Karpas-422 (cell line): Measurements from ENCODE around the gene VAV3. TPM values are rescaled to one million over a fixed set of nuclear protein-coding genes. Genes with fewer than 3 reads are reported as not detected.

ENCODE experiments used
- DNase-seq: peaks from one replicate; pipeline ENCODE4 v3.0.0-alpha.2; 2015
- H2AFZ ChIP-seq: fragments of 200-600 bp; sonication (generic); 2 replicates; pipeline ENCODE4 v1.6.1; 2014; ENCODE audit warnings: antibody characterized with exemption, low read length, mixed read lengths
- H3K27ac ChIP-seq: fragments of 200-600 bp; sonication (generic); 2 replicates; pipeline ENCODE4 v1.5.1; 2014; ENCODE audit warnings: mild to moderate bottlenecking, low read length, moderate library complexity
- H3K27me3 ChIP-seq: fragments of 200-600 bp; sonication (generic); 2 replicates; pipeline ENCODE4 v1.6.1; 2014; ENCODE audit warnings: low read length, mixed read lengths
- H3K36me3 ChIP-seq: fragments of 200-600 bp; sonication (generic); 2 replicates; pipeline ENCODE4 v1.6.1; 2014; ENCODE audit warnings: low read length, mixed read lengths; ENCODE audit not compliant: insufficient read depth
- H3K4me1 ChIP-seq: fragments of 200-600 bp; sonication (generic); 2 replicates; pipeline ENCODE4 v1.6.1; 2014; ENCODE audit warnings: mild to moderate bottlenecking, low read length, mixed read lengths
- H3K4me2 ChIP-seq: fragments of 200-600 bp; sonication (generic); 2 replicates; pipeline ENCODE4 v1.6.1; 2014; ENCODE audit warnings: low read length, low read depth, mild to moderate bottlenecking; ENCODE audit not compliant: poor library complexity, severe bottlenecking
- H3K4me3 ChIP-seq: fragments of 200-600 bp; sonication (generic); 2 replicates; pipeline ENCODE4 v1.5.1; 2014; ENCODE audit warnings: mild to moderate bottlenecking, antibody characterized with exemption, low read length, mixed read lengths
- H3K79me2 ChIP-seq: fragments of 200-600 bp; sonication (generic); 2 replicates; pipeline ENCODE4 v1.6.1; 2014; ENCODE audit warnings: mild to moderate bottlenecking, low read length, mixed read lengths
- H3K9ac ChIP-seq: fragments of 200-600 bp; sonication (generic); 2 replicates; pipeline ENCODE4 v1.6.0; 2014; ENCODE audit warnings: low read length
- H3K9me2 ChIP-seq: fragments of 200-600 bp; sonication (generic), shearing (Covaris generic); replicated peaks from 2 replicates; pipeline ENCODE4 v1.6.0; 2014; ENCODE audit warnings: mild to moderate bottlenecking, low read length, moderate library complexity; ENCODE audit not compliant: insufficient read depth
- H3K9me3 ChIP-seq: fragments of 300-700, 200-600 bp; sonication (generic); 2 replicates; pipeline ENCODE4 v1.6.1; 2014; ENCODE audit warnings: low read length, mixed read lengths
- H4K20me1 ChIP-seq: fragments of 200-600 bp; sonication (generic); 2 replicates; pipeline ENCODE4 v1.6.1; 2014; ENCODE audit warnings: mild to moderate bottlenecking, antibody characterized with exemption, low read length, low read depth; ENCODE audit not compliant: insufficient read depth
- total RNA-seq: library from RNA; depleted of rRNA; stranded (reverse); fragments of >200 nt; shearing (Covaris generic); gene quantifications from 2 replicates; pipeline ENCODE4 v1.2.3, GENCODE V29; 2014; ENCODE audit warnings: low replicate concordance

The VAV3 gene
- total RNA-seq, 1 experiment from 2014 or later, result 1.1 TPM

GRCh38 chr1:107830526-107830925, 134.5 kb downstream of the VAV3 start:
- Histone ChIP-seq H4K20me1 (no peaks in the 10 kb centered on the region), H3K9me2 (no peaks in the 10 kb centered on the region), H3K9me3 (no peaks in the 10 kb centered on the region), H3K4me3 (no peak overlapping the region), H3K4me1 (no peaks in the 10 kb centered on the region), H3K36me3 (no peaks in the 10 kb centered on the region), H3K9ac (no peak overlapping the region), H3K4me2 (no peak overlapping the region), H2AFZ (no peak overlapping the region), H3K27me3 (no peaks in the 10 kb centered on the region), H3K27ac (no peak overlapping the region), H3K79me2 (no peaks in the 10 kb centered on the region)
- DNase-seq, result no peak

DNA sequence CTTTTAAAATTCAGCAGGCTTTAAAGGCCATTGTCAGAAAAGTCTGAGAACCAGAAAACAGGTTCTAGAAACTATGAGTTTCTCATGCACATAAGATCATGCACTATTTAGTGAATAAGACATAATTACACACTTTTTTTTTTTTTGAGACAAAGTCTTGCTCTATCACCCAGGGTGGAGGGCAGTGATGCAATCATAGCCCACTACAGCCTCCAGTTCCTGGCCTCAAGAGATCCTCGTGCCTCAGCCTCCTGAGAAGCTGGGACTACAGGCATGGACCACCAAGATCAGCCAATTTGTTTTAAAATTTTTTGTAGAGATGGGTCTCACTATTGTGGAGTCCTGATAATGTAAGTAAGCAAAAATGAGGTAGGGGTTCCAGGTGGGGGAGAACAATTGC, 134.9 kb downstream of the VAV3 start:
- no peak overlapping the region for H2AFZ ChIP-seq
- no peak overlapping the region for H3K27ac ChIP-seq
- H4K20me1 ChIP-seq, result no peaks in the 10 kb centered on the region
- H3K27me3 ChIP-seq, result no peaks in the 10 kb centered on the region
- no peaks in the 10 kb centered on the region for H3K36me3 ChIP-seq
- no peak overlapping the region for H3K4me3 ChIP-seq
- H3K4me2 ChIP-seq, result no peak overlapping the region
- H3K9ac ChIP-seq, result no peak overlapping the region
- H3K9me2 ChIP-seq, result no peaks in the 10 kb centered on the region
- H3K9me3 ChIP-seq, result no peaks in the 10 kb centered on the region
- DNase-seq, result no peak
- no peaks in the 10 kb centered on the region for H3K79me2 ChIP-seq
- no peaks in the 10 kb centered on the region for H3K4me1 ChIP-seq

DNA sequence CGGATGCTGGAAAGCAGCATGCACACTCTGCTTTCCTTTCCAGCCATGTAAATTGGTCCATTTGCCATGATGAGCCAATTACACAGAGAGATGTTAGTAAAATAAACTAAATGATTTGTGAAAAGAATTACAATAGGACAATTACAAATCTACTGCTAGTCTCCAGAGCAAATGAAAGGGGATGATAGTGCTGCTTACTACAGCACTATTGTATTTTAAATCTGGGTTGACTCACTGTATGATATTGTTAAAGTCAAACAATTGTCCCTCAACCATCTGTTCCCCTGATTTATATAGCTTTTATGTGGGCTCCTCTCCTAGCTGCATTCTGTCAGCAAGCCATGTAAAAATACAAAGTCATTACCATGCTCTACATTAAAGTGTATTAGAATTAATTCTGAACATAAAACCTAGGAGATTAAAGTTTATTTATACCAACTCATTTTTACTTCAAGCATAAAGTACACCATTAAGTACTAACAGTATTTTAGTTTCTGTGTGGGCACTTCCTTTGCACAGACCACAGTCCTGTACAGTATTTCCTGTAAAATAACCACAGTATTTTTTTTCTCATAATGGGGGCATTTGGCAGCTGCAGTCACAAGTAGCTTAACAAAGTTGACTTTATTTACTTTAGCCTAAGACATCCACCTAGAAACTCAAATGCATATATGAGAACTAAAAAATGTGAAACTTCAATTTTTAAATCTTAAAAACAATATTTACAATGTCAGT, 135.8 kb downstream of the VAV3 start:
- H3K4me2 ChIP-seq, result no peak overlapping the region
- no peaks in the 10 kb centered on the region for H3K79me2 ChIP-seq
- H3K4me3 ChIP-seq, result no peak overlapping the region
- H4K20me1 ChIP-seq, result no peaks in the 10 kb centered on the region
- no peak for DNase-seq
- H3K27me3 ChIP-seq, result no peaks in the 10 kb centered on the region
- H3K9ac ChIP-seq, result no peak overlapping the region
- no peaks in the 10 kb centered on the region for H3K9me2 ChIP-seq
- H2AFZ ChIP-seq, result no peak overlapping the region
- H3K9me3 ChIP-seq, result no peaks in the 10 kb centered on the region
- no peaks in the 10 kb centered on the region for H3K36me3 ChIP-seq
- no peak overlapping the region for H3K27ac ChIP-seq
- no peaks in the 10 kb centered on the region for H3K4me1 ChIP-seq

DNA sequence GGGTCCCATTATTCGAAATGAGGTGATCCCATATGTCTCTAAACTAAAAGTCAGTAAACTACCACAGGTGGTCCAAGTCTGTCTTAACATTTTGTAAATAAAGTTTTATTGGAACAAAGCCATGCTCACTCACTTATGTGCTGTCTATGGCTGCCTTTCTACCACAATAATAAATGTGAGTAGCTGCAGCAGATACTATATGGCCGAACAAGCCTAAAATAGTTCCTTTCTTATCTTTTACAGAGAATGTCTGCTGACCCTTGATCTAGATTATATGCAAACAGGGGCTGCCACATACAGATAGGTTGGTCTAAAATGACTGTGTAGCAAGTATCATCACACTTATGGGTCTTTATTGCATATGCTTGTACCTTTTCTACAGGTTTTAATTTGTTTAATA, 140.0 kb downstream of the VAV3 start:
- H3K27me3 ChIP-seq, result no peaks in the 10 kb centered on the region
- no peaks in the 10 kb centered on the region for H3K79me2 ChIP-seq
- no peak overlapping the region for H3K27ac ChIP-seq
- H4K20me1 ChIP-seq, result no peaks in the 10 kb centered on the region
- H3K9me2 ChIP-seq, result no peaks in the 10 kb centered on the region
- H3K9ac ChIP-seq, result no peak overlapping the region
- no peak overlapping the region for H3K4me2 ChIP-seq
- H3K36me3 ChIP-seq, result no peaks in the 10 kb centered on the region
- DNase-seq, result no peak
- no peaks in the 10 kb centered on the region for H3K9me3 ChIP-seq
- H2AFZ ChIP-seq, result no peak overlapping the region
- H3K4me1 ChIP-seq, result no peaks in the 10 kb centered on the region
- no peak overlapping the region for H3K4me3 ChIP-seq

GRCh38 chr1:107821340-107821739, 143.6 kb downstream of the VAV3 start:
- H3K9ac ChIP-seq, result no peak overlapping the region
- H3K36me3 ChIP-seq, result no peaks in the 10 kb centered on the region
- no peak overlapping the region for H2AFZ ChIP-seq
- H3K4me3 ChIP-seq, result no peak overlapping the region
- no peaks in the 10 kb centered on the region for H3K9me3 ChIP-seq
- no peaks in the 10 kb centered on the region for H3K27me3 ChIP-seq
- no peaks in the 10 kb centered on the region for H3K9me2 ChIP-seq
- H3K79me2 ChIP-seq, result no peaks in the 10 kb centered on the region
- no peaks in the 10 kb centered on the region for H4K20me1 ChIP-seq
- no peak overlapping the region for H3K27ac ChIP-seq
- H3K4me2 ChIP-seq, result no peak overlapping the region
- H3K4me1 ChIP-seq, result no peaks in the 10 kb centered on the region
- no peak for DNase-seq

- no peak for DNase-seq
- H3K9me2 ChIP-seq, result no peaks in the 10 kb centered on the region
- H3K4me1 ChIP-seq, result no peaks in the 10 kb centered on the region
- no peaks in the 10 kb centered on the region for H3K79me2 ChIP-seq
- H3K9me3 ChIP-seq, result no peaks in the 10 kb centered on the region
- no peak overlapping the region for H3K4me2 ChIP-seq
- no peak overlapping the region for H2AFZ ChIP-seq
- H3K27me3 ChIP-seq, result no peaks in the 10 kb centered on the region
- no peak overlapping the region for H3K9ac ChIP-seq
- no peak overlapping the region for H3K27ac ChIP-seq
- H3K4me3 ChIP-seq, result no peak overlapping the region
- H3K36me3 ChIP-seq, result no peaks in the 10 kb centered on the region
- H4K20me1 ChIP-seq, result no peaks in the 10 kb centered on the region
These were observed 144.2 kb downstream of the VAV3 start for GRCh38 chr1:107820801-107821200.

- Histone ChIP-seq H3K4me2 (no peak overlapping the region), H3K9me3 (no peaks in the 10 kb centered on the region), H3K27me3 (no peaks in the 10 kb centered on the region), H3K79me2 (no peaks in the 10 kb centered on the region), H3K27ac (no peak overlapping the region), H2AFZ (no peak overlapping the region), H3K4me3 (no peak overlapping the region), H3K4me1 (no peaks in the 10 kb centered on the region; the same call in 1 of the 2 replicates), H3K9ac (no peak overlapping the region), H3K9me2 (no peaks in the 10 kb centered on the region), H4K20me1 (no peaks in the 10 kb centered on the region), H3K36me3 (no peaks in the 10 kb centered on the region)
- no peak for DNase-seq
These were observed 147.0 kb downstream of the VAV3 start for GRCh38 chr1:107817935-107818334.

- Histone ChIP-seq H3K79me2 (no peaks in the 10 kb centered on the region), H3K9me3 (no peaks in the 10 kb centered on the region), H3K36me3 (no peaks in the 10 kb centered on the region), H4K20me1 (no peaks in the 10 kb centered on the region), H3K4me3 (no peak overlapping the region), H3K4me2 (no peak overlapping the region), H3K27ac (no peak overlapping the region), H2AFZ (no peak overlapping the region), H3K27me3 (no peaks in the 10 kb centered on the region), H3K4me1 (no peaks in the 10 kb centered on the region; the same call in 1 of the 2 replicates), H3K9ac (no peak overlapping the region), H3K9me2 (no peaks in the 10 kb centered on the region)
- DNase-seq, result no peak
These were observed 147.8 kb downstream of the VAV3 start for GRCh38 chr1:107817206-107817605.
